Measurements from ENCODE around the gene ADAMTS6. TPM values are rescaled to one million over a fixed set of nuclear protein-coding genes. Genes with fewer than 3 reads are reported as not detected.

ADAMTS6 gene
- total and polyA plus RNA-seq, 2 experiments from 2014 or later = 0.78 to 2.0 TPM

GRCh38 chr5:65485405-65485804 is 3.7 kb upstream of the ADAMTS6 start (continued):
- TF ChIP-seq ZNF462 (CRISPR knock-in tag; IDR thresholded peaks at IDR 0.05) (no peak), ZNF114 (CRISPR knock-in tag; IDR thresholded peaks at IDR 0.05) (no peak), EZH2phosphoT487 (IDR thresholded peaks at IDR 0.05; ENCODE audit: unreplicated experiment) (no peak), ZNF331 (CRISPR knock-in tag; IDR thresholded peaks at IDR 0.05; ENCODE audit: low read depth) (no peak), NANOG (IDR thresholded peaks at IDR 0.05; ENCODE audit: borderline replicate concordance) (no peak), ETS1 (IDR thresholded peaks at IDR 0.05) (no peak), STAT1 (IDR thresholded peaks at IDR 0.05; ENCODE audit: unreplicated experiment) (no peak)

GRCh38 chr5:65483546-65484346 is 2.0 kb upstream of the ADAMTS6 start:
- H3K27ac ChIP-seq (ENCODE audit: low read depth) = no peak overlapping the region
- no peak for TF ChIP-seq NANOG (IDR thresholded peaks at IDR 0.05; ENCODE audit: borderline replicate concordance)
- TF ChIP-seq ZNF462 (CRISPR knock-in tag; IDR thresholded peaks at IDR 0.05) = no peak

More at GRCh38 chr5:65483546-65484346, 2.0 kb upstream of the ADAMTS6 start:
- Mint-ChIP-seq H3K27me3 (ENCODE audit: insufficient read depth, low read depth, poor library complexity) (peaks cover 3% of the 10 kb centered on the region), H3K4me1 (peaks cover 17% of the 10 kb centered on the region; the same call in 2 of the 3 replicates), H3K4me3 (no peak overlapping the region), H3K36me3 (ENCODE audit: low read depth) (no peaks in the 10 kb centered on the region; the same call in 2 of the 3 replicates), H3K9me3 (peaks cover 8% of the 10 kb centered on the region; the same call in 1 of the 3 replicates), H3K27ac (peak overlapping the region; percentile 85; the same call in 1 of the 2 replicates)
- Histone ChIP-seq H3K9me2 (ENCODE audit: insufficient read depth) (no peaks in the 10 kb centered on the region), H3K79me2 (replicated peaks; ENCODE audit: insufficient read depth) (no peaks in the 10 kb centered on the region), H3K36me3 (ENCODE audit: insufficient read depth) (no peaks in the 10 kb centered on the region), H3K27me3 (ENCODE audit: insufficient read depth) (peaks cover 8% of the 10 kb centered on the region; the same call in 1 of the 2 replicates), H3K4me1 (ENCODE audit: insufficient read depth) (peaks cover 28% of the 10 kb centered on the region), H3K4me2 (peak overlapping the region; percentile 84), H4K20me1 (replicated peaks; ENCODE audit: insufficient read depth) (no peaks in the 10 kb centered on the region), H3K4me3 (peak overlapping the region; percentile 66), H3F3A (replicated peaks; ENCODE audit: low read depth) (0 out of 2 replicates have a peak, but pooled peaks cover 2% of the 10 kb centered on the region), H2AFZ (no peak overlapping the region)
- DNase-seq (ENCODE audit: low spot score) (peak; percentile 82), ATAC-seq (peak; percentile 45)

All from GM23338 (cell line).